Adrenal gland (tissue), 12 donors: ENCODE data around the gene SRGAP3. TPM values are rescaled to one million over a fixed set of nuclear protein-coding genes. Genes with fewer than 3 reads are reported as not detected.
"Not testable (repeated sequence)": the region's sequence is repeated elsewhere in the genome, so short reads cannot be mapped to it uniquely, and the experiment has no call there.

ENCODE experiments used
- DNase-seq, 7 donors: peaks; one replicate each; pipeline ENCODE4 v3.0.0-alpha.2; 2019 to 2020
- H3K27ac ChIP-seq, 5 donors: fragments of 200-600 bp; sonication (generic) in 4 of 5; 1 replicate in 3 of 5; 2 replicates in 2 of 5; pipeline versions ENCODE4 v1.5.1 to v1.8.0; 2016 to 2020; ENCODE audit warnings: mild to moderate bottlenecking in 1 of 5
- H3K27me3 ChIP-seq: fragments of 200-600 bp; 2 replicates; pipeline ENCODE4 v1.8.0; 2021
- H3K36me3 ChIP-seq, 2 donors: fragments of 200-600 bp; replicated peaks in 1 of 2; 1 replicate in 1 of 2; 2 replicates in 1 of 2; pipeline versions ENCODE4 v1.5.1 to v1.8.0; 2018 to 2022
- H3K4me1 ChIP-seq, 2 donors: fragments of 200-600 bp; replicated peaks in 1 of 2; 1 replicate in 1 of 2; 2 replicates in 1 of 2; pipeline versions ENCODE4 v1.5.1 to v1.8.0; 2018 to 2021
- H3K4me3 ChIP-seq, 4 donors: fragments of 200-600 bp; sonication (generic) in 3 of 4; one replicate each; pipeline ENCODE4 v1.5.1; 2016 to 2018
- H3K9me3 ChIP-seq, 3 donors: fragments of 200-600 bp; sonication (generic) in 1 of 3; replicated peaks in 1 of 3; 1 replicate in 2 of 3; 2 replicates in 1 of 3; pipeline versions ENCODE4 v1.5.1 to v1.8.0; 2016 to 2021
- CTCF ChIP-seq, 6 experiments: fragments of 450-650 bp in 4 of 6; fragments of 200-600 bp in 2 of 6; sonication (generic) in 1 of 6; IDR thresholded peaks; 1 replicate in 5 of 6; 2 replicates in 1 of 6; pipeline versions ENCODE4 v1.5.1 to v1.8.0; 2016 to 2021; ENCODE audit warnings: antibody characterized with exemption in 6 of 6, mild to moderate bottlenecking in 2 of 6, moderate library complexity in 1 of 6
- POLR2A ChIP-seq, 2 donors: fragments of 450-650 bp; IDR thresholded peaks; one replicate each; pipeline ENCODE4 v1.6.1; 2017; ENCODE audit warnings: antibody characterized with exemption in 2 of 2, mild to moderate bottlenecking in 2 of 2, moderate library complexity in 1 of 2
- WGBS, 4 donors: extraction: QIAGEN DNeasy Blood & Tissue Kit in 2 of 4; methylation state at CpG; one replicate each; pipeline versions ENCODE4 v1.1.5 to v1.1.7; 2013 to 2017; 5-methylcytosine and 5-hydroxymethylcytosine counted together
- intact Hi-C, 2 donors: fragments of 100-400 bp; cut with DNase I; formaldehyde crosslinking; loops; one replicate each; pipeline versions ENCODE4 v1.14.1 to v1.15.0; 2022 to 2023
- polyA plus RNA-seq, 3 donors: library from polyadenylated mRNA; stranded (reverse); fragments of 200-250 nt in 2 of 3; fragments of 350-450 nt in 1 of 3; fragmentation: Illumina TruSeq in 1 of 3; extraction: RNeasy Lipid Tissue Mini Kit (QIAGEN cat#74804) in 1 of 3; gene quantifications; one replicate each; pipeline ENCODE4 v1.2.3, GENCODE V29; 2013 to 2014
- total RNA-seq, 9 donors: library from RNA; depleted of rRNA in 4 of 9; stranded (reverse); fragments of >200 nt in 4 of 9; fragments of 120-200 nt in 1 of 9; fragmentation: NEBNext Ultra II Directional in 1 of 9; extraction: Animal tissue kit (Norgen Biotek cat#: 25700) in 1 of 9; gene quantifications; one replicate each; pipeline versions ENCODE4 v1.1.0 to v1.2.4, GENCODE V29; 2013 to 2023
- donor health status: healthy with polysubstance abuse.
- donor health status: Bipolar disorder and iron deficiency.
- donor health status: DM: yes; HTN: yes; CAD: no.
- donor health status: DM: no; HTN: no; CAD: no.
- donor health status: DM: no; HTN: no; CAD: no.
- donor health status: DM: yes; HTN: yes; CAD: no.

Gene SRGAP3
- total and polyA plus RNA-seq, 12 donors = 3.3 to 35.0 (median 17.8) TPM

DNA sequence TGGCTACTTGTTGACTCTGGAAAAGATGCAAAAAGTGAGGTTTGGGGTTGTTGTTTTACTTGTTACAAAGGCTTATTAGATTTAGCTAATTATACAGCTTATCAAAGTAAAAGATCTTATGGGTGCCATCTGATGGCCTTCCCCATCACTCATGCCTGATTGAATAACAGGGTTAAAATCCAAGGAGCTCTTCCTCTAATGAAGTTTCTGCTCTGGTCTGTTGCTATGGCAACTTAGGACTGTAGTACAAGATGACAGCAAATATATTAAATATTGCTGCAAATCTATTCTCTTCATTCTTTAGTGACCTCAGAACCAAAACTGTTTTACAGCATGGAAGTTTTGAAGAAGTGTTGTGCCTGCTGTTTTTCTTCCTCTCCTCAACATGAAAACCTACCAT is 45.6 kb upstream of the SRGAP3 start:
- Histone ChIP-seq H3K27me3 (no peaks in the 10 kb centered on the region), H3K4me3 (no peak overlapping the region), H3K4me1 (no peaks in the 10 kb centered on the region), H3K27ac (no peak overlapping the region), H3K9me3 (no peaks in the 10 kb centered on the region), H3K36me3 (no peaks in the 10 kb centered on the region)
- DNase-seq = no peak
- intact Hi-C loops = no loop called here
- TF ChIP-seq POLR2A (IDR thresholded peaks at IDR 0.05) = no peak
- no peak for TF ChIP-seq CTCF (IDR thresholded peaks at IDR 0.05)

- H3K9me3 ChIP-seq, intact Hi-C loops, H3K27ac ChIP-seq, H3K27me3 ChIP-seq, DNase-seq, H3K36me3 ChIP-seq, H3K4me1 ChIP-seq, H3K4me3 ChIP-seq: not testable (repeated sequence)
- WGBS, 4 donors = 83 to 92% (median 88%) methylated on average over 2 of the region's 2 CpGs
Measured at GRCh38 chr3:9293953-9294352, 44.5 kb upstream of the SRGAP3 start.

DNA sequence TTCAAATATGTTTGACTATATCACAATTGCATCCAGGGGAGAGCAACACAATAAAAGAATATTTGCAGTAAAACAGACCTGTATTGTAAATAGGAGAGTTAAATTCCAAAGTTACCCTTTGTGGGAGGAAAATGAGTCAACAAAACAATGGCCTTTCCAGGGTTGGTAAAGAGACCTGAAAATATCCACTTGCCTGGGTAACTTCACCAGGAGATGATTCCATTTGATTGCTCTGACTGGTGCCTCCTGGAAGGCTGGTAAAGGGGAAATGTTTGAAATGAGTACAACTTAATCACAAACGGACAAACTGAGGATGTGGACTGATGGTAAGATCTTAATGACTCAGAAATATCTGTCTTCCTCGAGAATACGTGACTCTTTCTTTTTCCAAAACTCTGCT is 43.6 kb upstream of the SRGAP3 start:
- DNase-seq = no peak
- no peaks in the 10 kb centered on the region for H3K4me1 ChIP-seq
- H3K9me3 ChIP-seq = no peaks in the 10 kb centered on the region
- 76 to 87% (median 83%) methylated on average over 3 of the region's 3 CpGs for WGBS, 4 donors
- no peak overlapping the region for H3K4me3 ChIP-seq
- TF ChIP-seq CTCF (IDR thresholded peaks at IDR 0.05) (no peak), POLR2A (IDR thresholded peaks at IDR 0.05) (no peak)
- intact Hi-C loops = no loop called here
- no peaks in the 10 kb centered on the region for H3K27me3 ChIP-seq
- no peaks in the 10 kb centered on the region for H3K36me3 ChIP-seq
- H3K27ac ChIP-seq = no peak overlapping the region

DNA sequence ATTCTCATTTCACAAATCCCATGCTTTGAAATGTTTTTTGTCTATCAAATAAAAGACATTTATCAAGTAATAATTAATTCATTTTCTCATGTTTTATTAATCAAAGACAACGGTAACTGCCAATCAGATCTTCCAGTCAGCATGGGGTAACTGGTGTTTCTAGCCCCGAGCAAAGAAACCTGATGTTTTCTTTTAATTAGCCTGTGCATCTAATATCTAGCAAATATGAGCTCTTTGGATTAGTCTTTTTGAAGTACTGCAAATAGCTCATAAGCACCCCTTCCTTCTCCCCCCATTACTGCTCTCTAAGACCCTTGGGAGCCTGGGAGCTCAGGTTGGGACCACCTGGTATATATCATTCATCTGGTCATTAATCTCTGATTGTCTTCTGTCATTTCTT is 43.1 kb upstream of the SRGAP3 start:
- no peaks in the 10 kb centered on the region for H3K4me1 ChIP-seq
- intact Hi-C loops = no loop called here
- WGBS, 4 donors = 83 to 95% (median 89%) methylated on average over 2 of the region's 2 CpGs

More for the DNA sequence above, 43.1 kb upstream of the SRGAP3 start:
- no peaks in the 10 kb centered on the region for H3K27me3 ChIP-seq
- no peaks in the 10 kb centered on the region for H3K9me3 ChIP-seq
- DNase-seq = no peak
- no peak overlapping the region for H3K4me3 ChIP-seq
- H3K36me3 ChIP-seq = no peaks in the 10 kb centered on the region
- TF ChIP-seq POLR2A (IDR thresholded peaks at IDR 0.05) (no peak), CTCF (IDR thresholded peaks at IDR 0.05) (no peak)
- no peak overlapping the region for H3K27ac ChIP-seq
